ENCODE measurements around the gene DIP2C. TPM values are rescaled to one million over a fixed set of nuclear protein-coding genes. Genes with fewer than 3 reads are reported as not detected.
"Not testable (repeated sequence)": the region's sequence is repeated elsewhere in the genome, so short reads cannot be mapped to it uniquely, and the experiment has no call there.

DIP2C gene
- total RNA-seq, 4 donors from 2014 or later, result 2.4 to 14.9 (median 6.1) TPM

GRCh38 chr10:301536-301935 lies 387.9 kb downstream of the DIP2C start:
- H3K4me1 ChIP-seq, result peaks cover 0 to 13% (median 0%) of the 10 kb centered on the region in 3 donors
- peaks cover 0 to 4% (median 0%) of the 10 kb centered on the region in 3 donors for H3K36me3 ChIP-seq
- intact Hi-C loops (cut with DNase I), result no loop called here
- 94 to 96% methylated on average over 9 of the region's 9 CpGs for WGBS, 2 donors
- TF ChIP-seq POLR2A (IDR thresholded peaks at IDR 0.05) (no peak), CTCF (IDR thresholded peaks at IDR 0.05) (no peak)
- no peak for DNase-seq
- H3K9me3 ChIP-seq, result no peaks in the 10 kb centered on the region
- no peak overlapping the region for H3K4me3 ChIP-seq
- H3K27me3 ChIP-seq, result no peaks in the 10 kb centered on the region
- H3K27ac ChIP-seq, result no peak overlapping the region

GRCh38 chr10:300580-300979 lies 388.9 kb downstream of the DIP2C start:
- peaks cover 0 to 13% (median 0%) of the 10 kb centered on the region in 3 donors for H3K4me1 ChIP-seq
- H3K4me3 ChIP-seq; H3K36me3 ChIP-seq; DNase-seq; intact Hi-C loops (cut with DNase I); H3K9me3 ChIP-seq; H3K27ac ChIP-seq; H3K27me3 ChIP-seq: not testable (repeated sequence)
- WGBS, 2 donors, result 93 to 94% methylated on average over 26 to 28 of the region's 31 CpGs

GRCh38 chr10:299969-300368 lies 389.5 kb downstream of the DIP2C start:
- 82 to 90% methylated on average over 7 of the region's 7 CpGs for WGBS, 2 donors
- Histone ChIP-seq H3K27me3 (no peaks in the 10 kb centered on the region), H3K4me1 (peaks cover 0 to 13% (median 0%) of the 10 kb centered on the region in 3 donors), H3K9me3 (no peaks in the 10 kb centered on the region), H3K36me3 (peaks cover 0 to 4% (median 0%) of the 10 kb centered on the region in 3 donors), H3K4me3 (no peak overlapping the region), H3K27ac (no peak overlapping the region)
- intact Hi-C loops (cut with DNase I), result no loop called here
- TF ChIP-seq CTCF (IDR thresholded peaks at IDR 0.05), result no peak
- TF ChIP-seq POLR2A (IDR thresholded peaks at IDR 0.05), result no peak
- DNase-seq, result no peak

- 84 to 90% methylated on average over 2 of the region's 2 CpGs for WGBS, 2 donors
These were observed 390.0 kb downstream of the DIP2C start for GRCh38 chr10:299512-299911.

GRCh38 chr10:298033-298432 lies 391.4 kb downstream of the DIP2C start:
- H3K27me3 ChIP-seq, result no peaks in the 10 kb centered on the region
- 76 to 82% methylated on average over 5 to 9 of the region's 9 CpGs for WGBS, 2 donors
- peak overlapping the region in 2 of 4 donors; percentile 52 to 59 for H3K27ac ChIP-seq
- peaks cover 0 to 4% (median 0%) of the 10 kb centered on the region in 3 donors for H3K36me3 ChIP-seq
- TF ChIP-seq CTCF (IDR thresholded peaks at IDR 0.05), result no peak
- no peak for TF ChIP-seq POLR2A (IDR thresholded peaks at IDR 0.05)
- H3K4me3 ChIP-seq, result no peak overlapping the region
- no peaks in the 10 kb centered on the region for H3K9me3 ChIP-seq
- H3K4me1 ChIP-seq, result peaks cover 0 to 13% (median 0%) of the 10 kb centered on the region in 3 donors
- intact Hi-C loops (cut with DNase I), result no loop called here
- DNase-seq, result no peak

More at GRCh38 chr10:299512-299911, 390.0 kb downstream of the DIP2C start:
- no peaks in the 10 kb centered on the region for H3K27me3 ChIP-seq
- no peaks in the 10 kb centered on the region for H3K9me3 ChIP-seq
- H3K27ac ChIP-seq, result no peak overlapping the region
- H3K36me3 ChIP-seq, result peaks cover 0 to 4% (median 0%) of the 10 kb centered on the region in 3 donors
- DNase-seq, result no peak
- no peak overlapping the region for H3K4me3 ChIP-seq
- intact Hi-C loops (cut with DNase I), result no loop called here
- H3K4me1 ChIP-seq, result peaks cover 0 to 13% (median 0%) of the 10 kb centered on the region in 3 donors
- no peak for TF ChIP-seq CTCF (IDR thresholded peaks at IDR 0.05)
- no peak for TF ChIP-seq POLR2A (IDR thresholded peaks at IDR 0.05)

- no peak for DNase-seq
- Histone ChIP-seq H3K27ac (peak overlapping the region in 3 of 4 donors; percentile 7 to 59 (median 52)), H3K9me3 (no peaks in the 10 kb centered on the region), H3K4me3 (peak overlapping the region in 1 of 4 donors; percentile 3), H3K27me3 (no peaks in the 10 kb centered on the region), H3K36me3 (peaks cover 0 to 4% (median 0%) of the 10 kb centered on the region in 3 donors), H3K4me1 (peaks cover 0 to 13% (median 0%) of the 10 kb centered on the region in 3 donors)
- no peak for TF ChIP-seq POLR2A (IDR thresholded peaks at IDR 0.05)
- intact Hi-C loops (cut with DNase I), result no loop called here
- 58 to 63% methylated on average over 6 of the region's 6 CpGs for WGBS, 2 donors
These were observed 391.9 kb downstream of the DIP2C start for GRCh38 chr10:297567-297966.
